ENCODE data around the gene BLNK.

Gene BLNK

DNA sequence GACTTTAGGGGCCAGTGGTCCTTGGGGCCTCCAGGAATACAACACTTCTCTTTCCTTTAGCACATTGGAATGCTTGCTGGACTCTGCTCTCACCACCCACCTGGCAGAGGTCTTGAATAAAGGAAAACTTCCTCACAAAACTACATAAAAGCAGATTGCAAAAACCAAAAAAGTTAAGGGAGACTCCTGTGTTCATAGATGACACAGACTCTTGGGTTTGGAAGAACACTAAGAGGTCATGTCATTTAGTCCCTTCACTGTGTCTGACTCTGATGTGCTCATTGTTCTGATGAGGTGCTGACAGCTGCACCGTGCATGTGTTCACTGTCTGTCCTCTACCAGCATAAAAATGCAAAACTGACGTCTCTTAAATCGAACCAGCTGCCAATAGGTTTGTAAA, 11.4 kb downstream of the BLNK start:
- no peak for DNase-seq

DNA sequence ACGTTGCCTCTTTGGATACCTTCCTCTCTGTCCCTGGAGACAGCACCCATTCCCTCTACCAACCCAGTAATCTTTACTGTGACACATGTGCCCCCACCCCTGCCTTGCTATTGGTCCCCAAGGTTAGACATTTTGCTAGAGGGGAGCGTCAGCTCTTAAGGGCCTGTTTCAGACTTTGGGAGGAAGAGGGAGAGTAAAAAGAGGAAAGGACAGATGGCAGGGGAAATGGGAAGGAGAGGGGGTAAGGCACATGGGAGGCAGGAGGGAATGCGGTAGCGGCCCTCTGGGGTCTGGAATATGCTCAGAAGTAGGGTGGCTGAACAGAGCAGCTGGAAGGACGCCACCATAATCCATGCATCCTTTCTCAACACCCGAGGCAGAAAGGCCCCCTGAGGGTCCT, 12.2 kb downstream of the BLNK start:
- no peak for DNase-seq

DNA sequence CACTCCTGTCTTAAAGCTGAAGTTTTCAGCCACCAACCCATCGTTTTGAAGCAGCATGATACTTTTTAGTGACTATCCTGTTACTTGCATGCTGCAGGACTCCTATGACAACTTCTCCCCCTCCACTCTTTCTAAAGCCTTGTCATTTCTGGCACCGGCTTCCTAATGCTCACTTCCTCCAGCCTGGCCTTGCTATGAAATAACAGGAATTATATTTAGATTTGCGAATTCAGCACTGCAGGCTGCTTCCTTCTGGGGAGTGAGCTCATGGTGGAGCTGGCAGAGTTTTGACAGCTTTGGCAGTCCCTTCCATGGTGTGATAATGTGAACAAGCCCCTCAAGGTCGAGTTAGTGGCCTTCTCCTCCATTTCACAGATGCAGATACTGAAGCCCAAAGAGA, 13.4 kb downstream of the BLNK start:
- DNase-seq = no peak

DNA sequence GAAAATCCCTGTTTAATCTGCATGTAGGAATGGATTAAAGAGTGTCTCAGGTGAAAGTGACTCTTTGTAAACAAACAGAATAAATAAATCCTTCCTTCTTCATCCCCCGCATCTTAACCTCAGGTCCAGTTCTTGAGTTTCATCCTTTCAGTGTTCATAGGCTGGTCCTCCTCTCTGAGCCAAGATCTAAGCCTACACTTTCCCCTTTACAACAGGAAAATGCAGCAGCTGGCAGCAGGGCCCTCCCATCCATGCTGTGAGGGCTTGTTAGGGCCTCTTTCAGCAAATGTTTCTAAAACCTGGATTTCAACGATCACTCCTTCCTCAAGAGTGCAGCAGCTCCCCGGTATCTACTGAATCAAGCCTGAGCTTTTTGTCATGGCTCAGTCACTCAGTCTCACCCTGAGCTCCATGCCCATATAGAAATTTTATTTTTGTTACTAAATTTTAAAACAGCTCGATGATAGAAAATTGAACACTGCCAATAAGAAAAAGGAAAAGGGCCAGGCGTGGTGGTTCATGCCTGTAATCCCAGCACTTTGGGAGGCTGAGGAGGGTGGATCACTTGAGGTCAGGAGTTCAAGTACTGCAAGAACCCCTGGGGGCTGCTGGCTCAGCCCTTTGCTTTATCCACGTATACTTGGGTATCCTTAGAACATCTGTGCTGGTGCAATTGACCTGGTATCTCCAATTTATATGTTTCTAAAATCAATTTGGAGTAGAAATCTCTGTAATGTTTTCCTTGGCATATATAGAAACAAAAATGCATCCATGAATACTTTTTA, 15.6 kb downstream of the BLNK start:
- no peak for DNase-seq

DNA sequence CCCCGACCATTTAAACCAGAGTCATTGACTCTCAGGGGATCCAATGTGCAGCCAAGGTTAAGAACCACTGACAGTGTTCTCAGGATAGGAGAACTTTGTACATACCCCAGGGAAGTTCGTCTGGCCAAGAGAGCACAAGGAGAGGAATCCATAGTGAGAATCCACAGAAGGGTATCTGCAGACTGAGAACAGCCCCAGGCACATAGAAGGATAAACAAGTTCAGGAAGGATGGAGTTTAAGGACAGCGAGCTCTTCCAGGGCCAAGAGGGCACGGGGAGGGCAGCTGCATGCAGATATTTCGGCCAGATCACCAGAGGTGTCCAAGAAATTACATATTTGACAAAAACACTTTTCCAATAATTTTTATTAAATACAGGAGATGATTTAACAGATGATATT, 16.4 kb downstream of the BLNK start:
- DNase-seq = no peak

DNA sequence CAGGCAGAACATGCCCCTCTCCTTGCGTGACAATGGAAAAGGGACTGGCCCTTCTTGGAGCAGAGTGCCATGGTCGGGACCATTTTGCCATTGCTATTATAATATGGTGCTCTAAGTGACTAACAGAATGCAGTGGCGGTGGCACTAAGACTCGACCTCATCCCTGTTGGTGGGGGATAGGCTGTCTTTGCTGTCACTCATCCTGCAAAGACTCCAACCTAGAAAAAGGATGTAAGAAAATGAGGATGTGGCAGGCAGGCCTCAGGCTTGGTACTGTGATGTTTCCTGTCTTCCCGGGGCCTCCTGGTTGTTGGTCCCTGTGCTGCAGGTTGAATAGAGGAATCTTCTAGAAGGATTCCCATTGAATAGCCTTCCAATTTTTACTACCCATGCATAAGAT, 18.6 kb downstream of the BLNK start:
- DNase-seq = no peak

DNA sequence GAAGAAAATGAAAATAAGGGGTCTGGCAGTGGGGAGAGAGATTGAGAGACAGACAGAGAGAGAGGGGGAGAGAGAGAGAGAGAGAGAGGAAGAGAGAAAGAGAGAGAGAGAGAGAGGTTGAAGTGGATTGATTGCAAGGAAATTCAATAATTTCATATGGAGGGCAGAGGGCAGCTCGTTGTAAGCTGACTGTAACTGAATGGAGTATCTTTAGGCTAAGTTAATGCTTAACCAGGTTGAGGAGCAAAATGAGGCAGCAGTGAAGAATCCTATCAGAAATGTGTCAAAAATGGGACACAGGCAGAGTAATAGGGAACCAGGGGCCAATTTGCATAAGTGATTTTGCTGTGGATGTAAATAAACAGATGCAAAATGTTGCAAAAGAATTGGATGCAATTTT, 21.0 kb downstream of the BLNK start:
- DNase-seq = no peak

DNA sequence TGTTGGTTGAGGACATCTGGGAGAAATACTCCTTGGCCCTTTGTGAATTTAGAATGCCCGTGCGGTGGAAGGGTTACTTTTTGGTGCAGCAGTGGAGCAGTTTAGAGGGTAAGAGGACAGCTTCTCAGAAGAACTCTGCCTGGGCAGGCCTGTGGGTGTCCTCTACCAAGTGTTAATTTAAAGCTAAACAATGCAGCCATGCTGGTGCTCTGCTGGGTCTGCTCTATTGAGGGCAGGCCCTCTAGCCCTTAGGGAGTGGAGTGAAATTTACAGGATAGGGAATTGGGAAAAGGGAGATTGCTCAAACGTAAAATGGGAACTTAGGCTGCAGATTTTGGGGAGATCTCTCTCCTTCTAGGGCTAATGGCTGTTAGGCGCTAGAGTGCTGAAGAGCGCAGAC, 22.1 kb downstream of the BLNK start:
- DNase-seq = no peak

DNA sequence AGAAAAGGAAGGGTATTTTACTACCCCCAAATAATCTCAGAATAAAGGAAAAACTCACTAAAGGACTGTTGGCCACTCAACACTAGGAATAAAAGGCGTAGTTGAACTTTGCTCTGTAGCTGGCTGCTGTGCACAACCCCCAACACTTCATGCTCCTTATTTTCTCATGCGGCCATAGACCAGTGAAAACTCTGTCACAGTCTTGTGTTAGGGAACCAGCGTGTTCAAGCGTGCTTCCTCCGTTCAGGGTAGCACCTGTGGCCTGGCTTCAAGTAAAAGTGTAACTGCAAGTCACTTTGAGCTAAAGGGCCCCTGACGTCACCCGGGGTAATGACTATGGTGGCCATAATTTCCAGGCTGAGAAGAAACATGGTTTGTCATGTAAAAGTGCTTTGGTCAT, 27.0 kb downstream of the BLNK start:
- DNase-seq = peak in 1 of 2 donors; percentile 66

DNA sequence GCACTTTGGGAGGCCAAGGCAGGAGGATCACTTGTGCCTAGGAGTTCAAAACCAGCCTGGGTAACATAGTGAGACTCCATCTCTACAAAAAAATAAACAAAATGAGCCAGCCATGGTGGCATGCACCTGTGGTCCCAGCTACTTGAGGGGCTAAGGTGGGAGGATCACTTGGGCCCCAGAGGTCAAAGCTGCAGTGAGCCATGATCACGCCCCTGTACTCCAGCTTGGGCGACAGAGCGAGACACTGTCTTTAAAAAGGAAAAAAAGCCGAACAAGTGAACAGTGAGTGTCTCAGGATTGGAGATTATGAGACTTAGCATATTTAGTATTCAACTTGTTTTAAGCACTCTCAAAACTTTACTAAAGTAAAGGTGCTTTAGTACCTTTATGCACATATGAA, 28.1 kb downstream of the BLNK start:
- no peak for DNase-seq

DNA sequence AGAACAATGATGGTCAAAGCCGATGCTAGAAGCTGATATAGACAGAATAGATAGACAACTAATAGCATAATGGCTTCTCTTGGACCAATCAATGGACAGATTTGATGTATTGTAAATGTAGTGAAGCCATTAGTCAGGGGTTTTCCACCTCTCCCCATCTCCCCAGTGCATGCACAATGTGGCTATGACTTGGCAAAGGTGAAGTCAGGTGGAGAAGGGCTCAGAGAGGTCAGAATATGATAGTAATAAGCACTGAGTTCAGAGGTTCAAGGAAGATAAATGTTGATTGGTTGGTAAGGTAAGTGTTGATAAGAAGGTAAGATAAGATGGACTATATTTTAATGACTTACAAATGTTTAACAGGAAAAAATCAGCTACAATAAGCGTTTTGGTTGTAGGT, 28.5 kb downstream of the BLNK start:
- DNase-seq = no peak

DNA sequence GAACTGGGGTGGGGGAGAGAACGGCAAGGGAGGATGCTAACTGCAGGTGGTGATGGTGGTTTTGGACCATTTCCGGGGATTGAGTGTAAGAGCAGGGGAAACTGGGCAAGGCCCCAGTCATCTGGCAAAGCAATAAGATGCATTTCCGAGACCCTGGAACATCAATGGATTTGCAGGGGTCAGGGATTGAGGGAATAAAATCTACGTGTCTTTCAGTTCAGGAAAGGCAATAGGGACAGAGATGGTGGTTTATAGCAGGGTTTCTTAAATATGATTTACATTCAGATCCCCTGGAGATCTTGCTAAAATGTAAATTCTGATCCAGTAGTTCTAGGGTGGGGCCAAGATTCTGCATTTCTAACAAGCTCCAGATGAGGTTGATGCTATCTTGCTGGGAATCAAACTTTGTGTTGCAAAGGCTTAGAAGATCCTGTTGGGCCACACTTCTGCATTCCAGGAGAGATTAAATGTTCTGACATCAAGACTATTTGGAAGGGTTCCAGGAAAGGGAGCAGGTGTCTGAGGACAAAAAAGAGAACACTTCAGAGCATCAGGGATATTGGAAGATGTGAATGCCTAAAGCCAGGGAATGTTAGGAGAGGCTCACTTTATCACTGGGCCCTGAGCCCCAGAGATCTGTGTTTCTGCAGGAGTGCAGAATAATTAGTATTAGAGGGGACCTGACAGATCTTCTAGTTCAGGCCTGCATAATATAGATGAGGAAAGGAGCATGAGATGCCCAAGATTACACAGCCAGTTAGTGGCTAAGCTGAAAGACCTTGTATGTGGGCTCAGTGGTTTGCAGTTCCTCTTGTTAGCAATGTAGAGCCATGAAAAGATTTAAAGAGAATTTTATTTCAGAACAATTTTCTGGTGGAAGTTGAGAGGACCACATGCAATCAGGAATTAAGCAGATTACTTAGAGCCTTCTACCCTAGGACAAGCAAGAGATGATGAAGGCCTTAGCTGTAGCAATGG, 32.4 kb downstream of the BLNK start:
- DNase-seq = no peak

DNA sequence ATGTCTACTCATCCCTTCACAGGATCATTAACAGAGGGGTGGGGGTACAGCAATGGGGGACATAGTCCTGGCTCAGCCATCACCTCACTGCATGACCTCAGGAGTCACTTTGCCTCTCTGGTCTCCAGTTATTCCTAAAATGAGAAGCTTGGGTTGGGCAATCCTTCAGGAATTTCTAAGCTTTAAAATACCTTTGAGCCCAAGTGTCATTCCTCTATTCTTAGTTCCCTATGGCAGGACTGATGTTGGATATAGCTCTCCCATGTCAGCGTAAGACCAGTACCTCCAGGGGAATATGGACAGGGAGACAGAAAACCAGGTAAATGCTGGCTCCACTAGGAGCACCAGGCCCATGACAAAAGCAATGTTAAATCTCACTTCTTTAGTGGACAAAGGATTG, 34.5 kb downstream of the BLNK start:
- DNase-seq = no peak

DNA sequence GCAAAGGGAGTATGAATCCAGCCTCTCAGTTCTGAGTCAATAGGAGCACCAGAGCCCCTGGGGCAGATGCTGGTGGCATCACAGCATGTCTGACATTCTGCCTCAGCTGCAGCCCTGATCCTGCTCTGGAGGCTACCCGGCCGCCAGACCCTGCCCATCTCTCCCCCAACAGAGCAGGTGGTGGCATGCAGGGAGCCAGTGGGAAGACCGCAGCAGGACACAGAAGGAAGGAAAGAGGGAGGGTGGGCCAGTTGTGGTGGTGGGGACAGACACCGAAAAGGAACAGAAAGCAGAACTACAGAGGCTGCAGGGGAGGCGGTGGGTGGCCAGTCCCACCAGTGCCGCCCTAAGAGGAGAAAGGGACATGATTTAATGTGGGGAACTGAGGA, 35.3 kb downstream of the BLNK start:
- DNase-seq = no peak

DNA sequence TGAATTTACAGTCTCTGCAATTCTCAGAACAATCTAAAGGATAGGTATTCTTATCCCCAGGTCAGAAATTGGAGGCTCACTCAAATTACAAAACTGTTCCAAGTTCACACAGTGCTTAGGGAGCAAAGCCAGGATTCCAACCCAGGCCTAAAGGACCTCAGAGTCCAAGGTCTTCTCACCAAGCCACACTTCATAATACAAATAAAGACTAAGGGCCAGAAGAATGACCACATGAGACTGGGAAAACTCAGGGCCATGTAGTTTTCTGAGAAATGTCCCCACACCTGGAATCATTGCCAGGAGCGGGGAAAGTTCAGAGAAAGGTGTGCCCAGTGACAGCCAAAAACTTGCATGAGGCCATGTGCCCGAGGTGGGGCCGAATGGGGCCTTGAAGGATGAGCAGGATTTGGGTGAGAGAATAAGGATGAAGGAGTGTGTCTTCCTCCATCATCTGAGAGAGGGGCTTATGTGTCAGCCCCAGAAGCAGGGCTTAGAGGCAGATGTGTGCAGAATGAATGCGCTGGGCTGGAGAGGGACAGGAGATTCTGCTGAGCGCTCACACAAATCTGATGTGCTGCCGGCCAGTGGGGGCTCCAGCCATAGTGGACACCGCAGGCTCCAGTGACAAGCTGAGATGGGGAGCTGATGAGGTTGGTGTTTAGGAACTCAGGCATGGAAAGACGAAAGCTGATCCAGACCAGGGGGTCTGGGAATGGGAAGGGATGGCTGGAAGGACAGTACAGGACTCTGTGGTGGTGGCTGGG, 35.9 kb downstream of the BLNK start:
- DNase-seq = no peak

DNA sequence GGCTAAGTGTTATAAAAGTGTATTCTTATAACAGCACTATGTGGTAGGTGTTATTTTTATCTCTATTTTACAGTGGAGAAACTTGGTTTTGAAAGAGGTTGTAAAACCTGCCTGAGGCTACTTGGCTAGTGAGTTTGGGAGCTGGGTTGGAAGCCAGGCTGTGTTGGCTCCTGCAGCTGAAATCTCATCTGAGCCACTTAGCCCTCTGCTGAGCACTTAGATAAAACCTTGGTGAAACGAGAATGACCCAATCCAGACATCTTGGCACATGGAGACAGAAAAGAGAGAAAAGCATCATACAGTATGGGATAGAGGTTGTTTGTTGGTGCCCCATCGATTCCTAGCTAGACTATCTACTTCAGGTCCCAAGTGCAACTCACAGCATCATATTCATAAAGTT, 37.4 kb downstream of the BLNK start:
- no peak for DNase-seq

DNA sequence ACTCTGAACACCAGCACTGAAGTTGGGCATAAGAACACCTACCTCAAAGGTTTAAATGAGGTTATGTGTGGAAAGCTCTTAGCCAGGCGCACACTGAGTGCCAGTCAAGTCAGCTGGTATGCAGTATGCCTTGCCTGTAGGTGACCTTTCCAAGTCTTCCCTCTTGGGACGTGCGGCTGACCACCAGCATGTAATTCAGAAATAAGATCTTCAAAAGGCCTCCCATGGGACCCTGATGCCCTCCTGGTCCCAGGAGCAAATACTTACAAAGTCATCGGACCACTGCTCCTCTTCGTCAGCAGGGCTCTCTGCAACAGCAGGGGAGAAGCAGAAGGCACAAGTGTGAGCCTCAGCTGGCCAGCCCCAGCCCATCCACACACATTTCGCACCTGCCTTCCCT, 40.8 kb downstream of the BLNK start:
- no peak for DNase-seq

DNA sequence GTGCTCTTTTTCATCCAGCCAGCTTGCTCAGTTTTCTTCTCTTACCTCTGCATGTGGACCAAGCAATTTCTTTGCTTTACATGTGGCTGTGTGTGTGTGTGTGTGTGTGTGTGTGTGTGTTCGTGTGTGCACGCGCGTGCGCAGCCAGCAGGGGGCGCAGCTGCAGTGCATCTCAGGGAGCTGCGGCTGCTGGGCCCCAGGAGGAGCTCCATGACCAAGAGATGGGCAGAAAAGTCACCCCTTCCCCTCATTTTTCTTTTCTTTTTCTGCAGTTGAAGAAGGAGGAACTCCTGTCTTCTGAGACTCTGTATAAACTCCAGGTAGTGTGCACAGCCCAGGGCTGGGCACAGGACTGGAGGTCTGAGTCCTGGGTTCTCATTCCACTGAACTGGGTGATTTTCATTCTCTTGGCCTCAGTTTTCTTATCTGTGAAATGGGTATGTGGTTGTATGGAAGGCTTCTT, 41.8 kb downstream of the BLNK start:
- DNase-seq = peak; percentile 66 to 79

DNA sequence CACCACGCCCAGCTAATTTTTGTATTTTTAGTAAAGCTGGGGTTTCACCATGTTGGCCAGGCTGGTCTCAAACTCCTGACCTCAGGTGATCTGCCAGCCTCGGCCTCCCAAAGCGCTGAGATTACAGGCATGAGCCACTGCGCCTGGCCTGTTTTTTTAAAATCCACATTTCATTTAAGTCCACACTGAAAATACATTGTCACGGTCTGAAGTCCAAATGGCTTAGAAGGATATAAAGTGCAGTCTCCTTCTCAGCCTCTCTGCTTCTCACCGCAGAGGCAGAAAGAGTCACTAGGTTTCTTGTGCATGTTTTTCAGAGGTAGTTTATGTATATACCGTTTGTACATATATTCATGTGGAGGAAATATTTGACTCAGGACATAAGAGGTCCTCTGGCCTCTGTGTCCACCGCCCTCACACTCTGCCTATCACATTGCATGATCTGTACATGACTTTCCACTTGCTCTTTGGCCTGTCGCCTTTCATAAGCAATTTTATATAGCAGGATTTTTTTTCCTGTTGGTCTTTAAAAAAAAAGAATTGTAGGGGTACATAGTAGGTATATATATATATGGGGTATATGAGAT, 42.9 kb downstream of the BLNK start:
- no peak for DNase-seq

DNA sequence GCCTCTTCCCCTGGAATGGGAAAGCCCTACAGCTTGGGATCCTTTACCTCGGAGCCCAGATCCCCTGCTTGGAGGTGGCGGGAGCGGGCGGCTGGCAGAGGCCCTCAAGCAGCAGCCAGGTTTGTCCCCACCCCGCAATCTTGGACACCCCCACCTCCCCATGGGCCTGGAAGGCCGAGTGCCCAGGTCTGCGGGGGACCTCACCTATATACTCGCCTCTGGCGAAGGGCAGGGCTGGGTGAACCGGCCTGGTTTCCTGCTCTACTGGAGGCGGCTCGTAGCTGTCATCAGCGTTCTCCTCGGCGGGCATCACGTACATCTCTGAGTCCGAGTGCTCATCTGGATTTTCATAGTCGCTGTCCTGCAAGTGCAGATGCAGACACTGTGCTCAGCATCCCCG, 44.2 kb downstream of the BLNK start:
- DNase-seq = no peak

DNA sequence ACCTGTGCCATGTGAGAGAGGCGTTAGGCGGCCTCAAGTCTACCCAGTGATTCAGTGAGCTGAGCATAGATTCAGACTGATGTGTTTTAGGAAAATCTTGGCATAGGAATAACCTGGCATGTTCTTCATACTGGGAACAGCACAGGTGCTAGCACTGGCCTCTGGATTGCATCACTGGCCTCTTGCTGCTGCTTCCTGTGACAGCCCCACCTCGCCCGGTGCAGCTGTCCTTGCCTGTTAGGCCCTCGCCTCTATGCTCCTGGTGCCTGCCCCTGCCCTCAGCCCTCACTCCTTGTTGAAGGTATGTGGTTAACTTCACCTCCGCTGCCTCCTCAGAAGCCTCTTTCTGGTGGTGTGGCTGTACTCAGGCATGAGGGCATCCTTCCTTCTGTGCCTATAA, 46.2 kb downstream of the BLNK start:
- DNase-seq = no peak

DNA sequence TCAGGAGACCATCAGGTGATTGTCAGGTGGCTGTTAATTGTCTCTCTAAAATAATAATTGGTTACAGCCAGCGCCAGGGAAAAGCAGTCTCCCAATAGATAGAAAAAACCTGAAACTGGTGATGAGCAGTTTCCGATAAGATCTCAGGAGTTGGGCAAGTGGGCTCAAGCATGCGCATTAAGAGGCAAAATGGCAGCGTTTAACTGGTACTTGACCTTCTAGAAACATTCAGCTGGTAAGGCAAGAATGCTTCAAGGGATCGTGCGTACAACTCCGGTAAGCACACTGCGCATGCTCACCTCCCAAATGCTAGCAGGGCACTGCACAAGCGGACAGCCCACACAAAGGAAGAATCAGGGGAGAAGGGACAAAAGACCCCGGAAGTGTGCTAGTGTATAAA, 48.5 kb downstream of the BLNK start:
- no peak for DNase-seq

DNA sequence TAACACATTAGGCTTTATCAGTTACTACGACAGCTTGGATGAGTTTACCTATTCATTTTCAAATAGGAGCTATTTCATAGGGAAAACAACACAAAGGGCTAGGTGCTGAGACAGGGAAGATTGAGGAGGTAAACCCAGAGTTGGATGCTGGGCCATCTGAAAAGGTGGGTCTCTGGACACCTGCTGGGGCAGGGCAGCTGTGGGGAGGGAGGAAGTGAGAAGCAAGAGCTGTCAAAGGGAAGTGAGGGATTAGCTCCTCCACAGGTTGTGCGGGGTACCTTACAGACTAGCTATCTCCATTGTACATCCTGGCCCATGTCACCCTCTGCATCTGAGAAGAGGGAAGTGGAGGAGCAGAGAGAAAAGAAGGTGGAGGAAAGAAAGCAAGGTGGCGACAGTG, 48.9 kb downstream of the BLNK start:
- DNase-seq = no peak
